HG02642 (cell line): ENCODE measurements around the gene RNASEH1.

ENCODE experiments used
- ATAC-seq: cut with Tn5 transposase; IDR thresholded peaks from one replicate; pipeline ENCODE4 v1.9.1; 2021; ENCODE audit warnings: mild to moderate bottlenecking; ENCODE audit not compliant: unreplicated experiment, poor library complexity

The RNASEH1 gene

GRCh38 chr2:3558205-3559014, at the start of gene RNASEH1:
TSS of gene RNASEH1 (minus strand) at chr2:3558333. CDS start at chr2:3558260, 73 bp downstream.
- peak; percentile 97 for ATAC-seq

GRCh38 chr2:3606370-3607201, 48.5 kb upstream of the RNASEH1 start:
- ATAC-seq, result no peak

GRCh38 chr2:3606028-3606369, 47.9 kb upstream of the RNASEH1 start:
- no peak for ATAC-seq

DNA sequence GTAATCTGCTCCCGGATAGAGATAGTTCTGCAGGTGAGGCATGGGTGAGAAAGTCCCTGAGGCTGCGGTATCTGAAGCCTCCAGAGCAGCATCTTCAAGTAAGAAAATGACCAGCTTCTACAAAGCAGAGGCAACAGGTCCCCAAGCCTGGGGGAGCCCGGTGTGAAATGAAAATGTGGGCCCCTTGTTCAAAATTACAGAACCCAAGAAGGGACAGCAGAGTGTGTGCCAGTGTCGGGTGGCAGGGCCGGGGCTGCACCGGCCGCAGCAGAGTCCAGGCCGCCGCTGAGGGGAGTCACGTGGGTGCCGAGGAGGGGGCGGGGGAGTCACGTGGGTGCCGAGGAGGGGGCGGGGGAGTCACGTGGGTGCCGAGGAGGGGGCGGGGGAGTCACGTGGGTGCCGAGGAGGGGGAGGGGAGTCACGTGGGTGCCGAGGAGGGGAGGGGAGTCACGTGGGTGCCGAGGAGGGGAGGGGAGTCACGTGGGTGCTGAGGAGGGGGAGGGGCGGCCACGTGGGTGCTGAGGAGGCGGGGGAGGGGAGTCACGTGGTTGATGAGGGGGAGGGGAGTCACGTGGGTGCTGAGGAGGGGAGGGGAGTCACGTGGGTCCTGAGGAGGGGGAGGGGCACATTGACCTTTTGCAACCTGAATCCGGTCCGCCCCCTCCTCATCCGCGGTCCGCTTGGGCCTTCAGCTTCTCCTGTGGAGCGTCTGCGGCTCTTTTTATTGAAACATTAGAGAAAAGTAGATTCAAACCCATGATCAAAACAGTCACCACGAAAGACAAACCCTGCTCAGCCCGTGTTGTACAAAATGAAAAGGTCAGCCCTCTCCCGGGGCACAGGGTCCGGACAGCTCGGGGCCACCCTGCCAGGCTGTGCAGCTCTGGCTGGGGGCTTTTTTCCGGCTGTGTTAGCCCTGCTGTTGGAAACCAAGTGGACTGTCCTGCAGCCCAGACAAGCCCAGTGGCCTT, 47.1 kb upstream of the RNASEH1 start:
- ATAC-seq, result no peak

- ATAC-seq, result no peak
Observed at GRCh38 chr2:3604207-3604877, 46.2 kb upstream of the RNASEH1 start.

GRCh38 chr2:3603536-3604206, 45.5 kb upstream of the RNASEH1 start:
- ATAC-seq, result no peak

GRCh38 chr2:3602553-3603339, 44.6 kb upstream of the RNASEH1 start:
- ATAC-seq, result no peak

GRCh38 chr2:3601561-3602271, 43.6 kb upstream of the RNASEH1 start:
- ATAC-seq, result no peak

DNA sequence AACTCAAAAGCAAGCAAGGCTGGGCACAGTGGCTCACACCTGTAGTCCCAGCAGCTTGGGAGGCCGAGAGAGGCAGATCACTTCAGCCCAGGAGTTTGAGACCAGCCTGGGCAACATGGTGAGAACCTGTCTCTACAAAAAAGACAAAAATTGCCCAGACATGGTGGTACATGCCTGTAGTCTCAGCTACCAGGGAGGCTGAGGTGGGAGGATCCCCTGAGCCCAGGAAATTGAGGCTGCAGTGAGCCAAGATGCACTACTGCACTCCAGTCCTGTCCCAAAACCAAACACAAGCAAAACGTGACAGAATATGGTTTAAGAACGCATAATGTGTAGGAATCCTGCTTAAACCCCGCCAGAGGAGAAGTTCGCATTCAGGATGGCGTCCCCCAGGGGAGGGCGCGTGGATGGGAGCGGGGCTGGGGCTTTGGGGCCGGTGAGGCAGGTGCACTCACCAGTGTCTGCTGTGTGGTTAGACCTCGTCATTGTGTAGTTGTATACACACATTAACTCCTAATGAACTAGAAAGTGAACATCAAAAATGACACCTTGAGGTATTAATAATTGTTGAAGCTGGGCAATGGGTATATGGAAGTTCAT, 42.2 kb upstream of the RNASEH1 start:
- ATAC-seq, result no peak

- ATAC-seq, result no peak
Observed at GRCh38 chr2:3598912-3599854, 41.0 kb upstream of the RNASEH1 start.

DNA sequence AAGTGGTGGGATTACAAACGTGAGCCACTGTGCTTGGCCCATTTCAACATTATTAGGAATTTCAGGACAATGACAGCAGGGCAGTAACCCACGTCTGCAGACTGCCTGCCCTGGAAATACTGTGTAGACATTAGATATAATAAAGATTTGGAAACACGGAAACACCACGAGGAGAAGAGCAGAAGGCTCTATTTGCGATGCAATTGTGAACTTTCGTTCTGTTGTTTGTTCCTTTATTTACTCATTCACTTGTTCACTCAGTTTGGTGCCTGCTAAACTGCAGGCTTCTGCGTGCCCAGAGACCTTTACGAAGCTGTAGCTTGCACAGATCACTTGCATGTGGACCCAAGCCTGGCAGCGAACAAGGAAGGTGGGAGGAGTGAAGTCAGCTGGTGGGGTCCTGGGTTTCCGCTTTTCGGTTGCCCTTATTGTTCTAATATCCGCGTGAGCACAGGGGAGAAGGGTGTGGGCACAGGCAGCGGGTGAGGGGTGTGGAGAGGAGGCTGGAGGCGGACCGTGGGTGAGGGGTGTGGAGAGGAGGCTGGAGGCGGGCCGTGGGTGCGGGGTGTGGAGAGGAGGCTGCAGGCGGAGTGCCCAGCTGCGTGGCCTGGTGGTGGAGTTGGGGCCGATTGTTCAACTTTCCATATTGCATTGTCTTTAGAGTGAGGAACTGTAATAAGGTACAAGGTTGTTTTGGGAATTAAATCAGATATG, 40.2 kb upstream of the RNASEH1 start:
- no peak for ATAC-seq

- no peak for ATAC-seq
Observed at GRCh38 chr2:3597567-3597966, 39.4 kb upstream of the RNASEH1 start.

- ATAC-seq, result no peak
Observed at GRCh38 chr2:3596901-3597417, 38.8 kb upstream of the RNASEH1 start.

DNA sequence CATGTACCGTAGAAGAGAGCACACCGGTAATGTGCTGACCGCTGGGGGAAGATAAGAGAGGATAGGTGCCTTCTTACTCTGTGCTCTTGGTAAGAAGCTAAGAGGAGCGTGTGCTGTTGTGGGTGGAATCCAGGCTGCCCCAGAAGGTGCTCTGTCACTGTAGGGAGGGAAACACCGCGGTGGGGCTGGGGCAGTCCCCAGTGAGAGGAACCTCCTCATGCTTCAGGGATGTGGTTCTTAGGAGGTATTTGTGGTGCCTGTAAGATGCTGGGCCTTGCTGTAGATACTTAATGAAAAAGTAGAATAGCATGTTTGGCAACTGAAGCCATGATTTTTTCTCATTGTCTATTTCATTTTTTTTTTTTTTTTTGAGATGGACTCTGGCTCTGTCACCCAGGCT, 37.9 kb upstream of the RNASEH1 start:
- peak; percentile 85 for ATAC-seq

DNA sequence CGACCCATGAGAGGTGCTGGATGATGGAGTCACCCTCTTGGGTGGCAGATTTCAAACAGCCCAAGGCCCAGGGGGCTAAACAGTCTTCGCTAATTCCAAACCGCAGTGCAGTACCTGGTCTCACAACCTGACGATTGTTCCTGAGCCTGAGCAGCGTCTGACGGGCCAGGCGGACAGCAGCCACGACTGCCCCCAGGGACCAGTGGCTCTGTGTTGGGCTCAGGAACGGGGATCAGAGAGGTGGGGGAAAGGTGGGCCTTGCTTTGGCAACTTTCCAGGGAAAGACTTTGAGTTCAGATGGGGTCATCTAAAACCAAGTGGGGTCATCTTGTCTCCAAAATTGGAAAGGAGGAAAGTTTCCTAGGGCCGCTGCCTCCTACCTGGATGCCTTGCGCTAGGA, 37.3 kb upstream of the RNASEH1 start:
- ATAC-seq, result no peak
